D721Med (cell line): ENCODE data around the gene KIF5A.
"Not testable (repeated sequence)": the region's sequence is repeated elsewhere in the genome, so short reads cannot be mapped to it uniquely, and the experiment has no call there.

Experiments used
- DNase-seq: peaks from one replicate; pipeline ENCODE4 v3.0.0; 2011; ENCODE audit warnings: low spot score; ENCODE audit not compliant: insufficient read length
- FAIRE-seq: peaks from 2 replicates; lab custom pipeline; 2011; peaks lifted over from hg19 to GRCh38; lab: Jason Lieb, UNC
- TF ChIP-seq, protein P1 (sequence below): IDR thresholded peaks from 2 replicates; pipeline ENCODE4 v1.5.1; 2012; ENCODE audit warnings: mild to moderate bottlenecking, control low read depth; ENCODE audit not compliant: insufficient read depth; ENCODE audit errors: missing control alignments

The KIF5A gene

DNA sequence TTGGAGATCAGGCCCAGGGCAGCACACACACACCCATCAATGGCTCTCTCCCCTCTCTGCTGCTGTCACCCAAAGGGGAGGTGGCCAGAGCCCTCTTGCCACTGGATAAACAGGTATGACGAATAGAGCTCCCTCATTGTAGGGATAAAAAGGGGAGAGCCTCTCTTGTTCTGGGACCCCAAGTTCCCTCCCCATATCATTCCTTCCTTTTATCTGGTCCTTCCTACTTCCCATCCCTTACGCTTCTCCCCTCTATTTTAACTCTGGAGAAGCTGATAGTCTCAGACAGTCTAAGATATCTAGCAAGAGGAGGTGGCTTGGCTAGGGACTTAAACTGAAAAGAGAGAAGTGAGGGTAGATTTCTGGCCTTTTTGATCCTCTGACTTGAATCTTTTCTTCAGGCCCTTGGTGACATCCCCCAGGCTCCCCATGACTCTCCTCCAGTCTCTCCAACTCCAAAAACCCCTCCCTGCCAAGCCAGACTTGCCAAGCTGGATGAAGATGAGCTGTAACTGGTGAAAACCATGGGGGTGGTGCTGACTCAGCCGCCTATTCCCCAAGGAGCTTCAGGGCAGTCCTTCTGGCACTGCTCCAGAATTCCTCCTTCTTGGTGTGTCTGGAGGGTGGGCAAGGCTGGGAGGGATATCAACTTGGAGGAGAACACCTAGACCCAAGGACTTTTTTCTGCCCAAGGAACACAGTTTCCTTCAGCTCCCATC lies 66.7 kb downstream of the KIF5A start:
- TF ChIP-seq, protein P1, sequence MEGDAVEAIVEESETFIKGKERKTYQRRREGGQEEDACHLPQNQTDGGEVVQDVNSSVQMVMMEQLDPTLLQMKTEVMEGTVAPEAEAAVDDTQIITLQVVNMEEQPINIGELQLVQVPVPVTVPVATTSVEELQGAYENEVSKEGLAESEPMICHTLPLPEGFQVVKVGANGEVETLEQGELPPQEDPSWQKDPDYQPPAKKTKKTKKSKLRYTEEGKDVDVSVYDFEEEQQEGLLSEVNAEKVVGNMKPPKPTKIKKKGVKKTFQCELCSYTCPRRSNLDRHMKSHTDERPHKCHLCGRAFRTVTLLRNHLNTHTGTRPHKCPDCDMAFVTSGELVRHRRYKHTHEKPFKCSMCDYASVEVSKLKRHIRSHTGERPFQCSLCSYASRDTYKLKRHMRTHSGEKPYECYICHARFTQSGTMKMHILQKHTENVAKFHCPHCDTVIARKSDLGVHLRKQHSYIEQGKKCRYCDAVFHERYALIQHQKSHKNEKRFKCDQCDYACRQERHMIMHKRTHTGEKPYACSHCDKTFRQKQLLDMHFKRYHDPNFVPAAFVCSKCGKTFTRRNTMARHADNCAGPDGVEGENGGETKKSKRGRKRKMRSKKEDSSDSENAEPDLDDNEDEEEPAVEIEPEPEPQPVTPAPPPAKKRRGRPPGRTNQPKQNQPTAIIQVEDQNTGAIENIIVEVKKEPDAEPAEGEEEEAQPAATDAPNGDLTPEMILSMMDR: no peak
- no peak for DNase-seq

DNA sequence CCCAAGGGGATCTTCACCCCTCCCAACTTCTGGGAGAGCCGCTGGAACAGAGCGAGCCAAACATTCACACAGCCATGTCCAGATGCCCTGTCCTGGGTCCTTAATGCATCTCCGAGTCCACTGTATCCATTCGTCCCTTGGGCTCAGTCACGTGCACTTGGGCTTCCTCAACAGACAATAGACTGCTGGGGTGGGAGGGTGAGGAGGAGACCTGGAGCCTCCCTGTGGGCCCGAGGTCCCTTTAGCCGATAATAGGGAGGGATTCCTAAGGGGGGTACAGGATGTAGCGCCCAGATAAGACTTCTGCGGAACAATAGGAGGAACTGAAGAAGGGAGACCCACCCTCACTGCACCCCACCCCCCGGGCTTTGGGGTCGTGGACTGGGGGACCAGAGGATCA lies 68.1 kb downstream of the KIF5A start:
- FAIRE-seq: no peak
- TF ChIP-seq, protein P1: no peak

More for the DNA sequence above, 66.7 kb downstream of the KIF5A start:
- no peak for FAIRE-seq

DNA sequence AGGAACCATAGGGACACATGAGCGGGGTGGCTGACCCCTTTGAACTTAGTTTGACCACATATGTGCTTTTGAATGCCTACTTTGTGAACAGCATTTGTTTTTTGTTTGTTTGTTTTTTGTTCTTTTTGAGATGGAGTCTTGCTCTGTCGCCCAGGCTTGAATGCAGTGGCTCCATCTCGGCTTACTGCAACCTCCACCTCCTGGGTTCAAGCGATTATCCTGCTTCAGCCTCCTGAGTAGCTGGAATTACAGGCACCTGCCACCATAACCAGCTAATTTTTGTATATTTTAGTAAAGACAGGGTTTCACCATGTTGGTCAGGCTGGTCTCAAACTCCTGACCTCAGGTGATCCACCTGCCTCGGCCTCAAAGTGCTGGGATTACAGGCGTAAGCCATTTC lies 68.6 kb downstream of the KIF5A start:
- not testable (repeated sequence) for DNase-seq, FAIRE-seq

More for the DNA sequence above, 68.1 kb downstream of the KIF5A start:
- DNase-seq: no peak

GRCh38 chr12:57618966-57619433 lies 69.2 kb downstream of the KIF5A start:
- DNase-seq (no peak), FAIRE-seq (no peak)
- TF ChIP-seq, protein P1: no peak

GRCh38 chr12:57619434-57620244 lies 69.8 kb downstream of the KIF5A start:
- DNase-seq: no peak
- FAIRE-seq: no peak
- TF ChIP-seq, protein P1: no peak

GRCh38 chr12:57620245-57620935 lies 70.5 kb downstream of the KIF5A start:
- TF ChIP-seq, protein P1: no peak
- DNase-seq (no peak), FAIRE-seq (no peak)

GRCh38 chr12:57620936-57621496 lies 71.2 kb downstream of the KIF5A start:
- FAIRE-seq: no peak
- TF ChIP-seq, protein P1: no peak
- no peak for DNase-seq
